ENCODE measurements around the gene TTF2.

The TTF2 gene

DNA sequence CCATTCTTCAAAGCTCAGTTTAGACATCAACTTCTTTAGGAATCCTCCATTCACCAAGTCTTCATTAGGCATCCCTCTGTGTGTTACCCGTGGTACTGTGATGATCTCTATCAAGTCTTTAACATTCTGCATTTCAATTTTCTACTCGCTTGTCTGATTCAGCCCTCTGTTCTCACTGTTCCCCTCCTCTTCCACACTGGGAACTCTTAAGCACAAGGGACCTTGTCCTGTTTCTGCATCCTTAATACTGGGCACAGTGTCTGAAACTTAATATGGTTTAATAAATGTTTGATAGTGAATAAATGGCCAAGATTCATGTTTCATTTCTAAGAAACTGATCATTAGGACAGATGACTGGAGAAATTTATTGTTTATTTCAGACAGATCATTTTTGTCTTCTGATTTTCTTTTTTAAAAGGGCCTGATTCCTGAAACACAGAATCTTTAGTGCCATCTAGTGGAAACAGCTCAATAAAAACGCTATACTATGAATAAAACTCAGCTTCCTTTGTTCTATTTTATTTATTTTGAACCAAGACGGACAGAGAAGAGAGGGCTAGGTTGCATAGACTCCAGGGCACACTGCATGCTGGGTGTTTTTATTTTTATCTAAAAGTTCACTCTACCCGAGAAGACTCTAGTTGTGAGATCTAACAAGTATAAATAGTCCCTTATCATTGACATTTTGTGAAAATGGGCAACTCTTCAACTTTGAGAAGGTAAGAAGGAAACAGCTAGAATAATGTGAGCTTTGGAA, 68.4 kb downstream of the TTF2 start:
- Histone ChIP-seq H3K9me3 (ENCODE audit: control insufficient read depth, low read length) (no peaks in the 10 kb centered on the region), H3K36me3 (ENCODE audit: control insufficient read depth, insufficient read depth, low read length) (no peaks in the 10 kb centered on the region), H3K9ac (ENCODE audit: low read length) (no peak overlapping the region), H3K4me3 (ENCODE audit: low read length) (no peak overlapping the region), H3K4me1 (ENCODE audit: control insufficient read depth, insufficient read depth, low read length) (no peaks in the 10 kb centered on the region), H3K27me3 (ENCODE audit: control insufficient read depth, insufficient read depth, low read length) (no peaks in the 10 kb centered on the region)

DNA sequence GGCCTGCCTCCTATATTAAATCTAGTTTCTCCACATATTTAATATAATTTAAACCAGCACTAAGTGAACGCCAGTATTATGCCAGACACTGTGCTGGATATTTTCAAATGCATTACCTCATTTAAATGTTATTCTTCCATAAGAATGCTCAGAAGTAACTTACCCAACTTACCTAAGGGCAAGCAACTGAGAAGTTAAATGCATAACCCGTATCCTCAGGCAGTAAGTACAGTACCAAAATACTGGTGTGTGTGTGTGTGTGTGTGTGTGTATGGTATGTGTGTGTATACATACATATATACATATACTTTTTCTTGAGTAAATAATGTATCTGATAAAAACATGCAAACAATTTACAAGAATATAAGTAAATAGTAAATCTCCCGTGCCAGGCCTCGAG, 70.4 kb downstream of the TTF2 start:
- Histone ChIP-seq H3K27me3 (ENCODE audit: control insufficient read depth, insufficient read depth, low read length) (no peaks in the 10 kb centered on the region), H3K4me3 (ENCODE audit: low read length) (no peak overlapping the region), H3K4me1 (ENCODE audit: control insufficient read depth, insufficient read depth, low read length) (no peaks in the 10 kb centered on the region), H3K9me3 (ENCODE audit: control insufficient read depth, low read length) (no peaks in the 10 kb centered on the region), H3K36me3 (ENCODE audit: control insufficient read depth, insufficient read depth, low read length) (no peaks in the 10 kb centered on the region), H3K9ac (ENCODE audit: low read length) (no peak overlapping the region)

DNA sequence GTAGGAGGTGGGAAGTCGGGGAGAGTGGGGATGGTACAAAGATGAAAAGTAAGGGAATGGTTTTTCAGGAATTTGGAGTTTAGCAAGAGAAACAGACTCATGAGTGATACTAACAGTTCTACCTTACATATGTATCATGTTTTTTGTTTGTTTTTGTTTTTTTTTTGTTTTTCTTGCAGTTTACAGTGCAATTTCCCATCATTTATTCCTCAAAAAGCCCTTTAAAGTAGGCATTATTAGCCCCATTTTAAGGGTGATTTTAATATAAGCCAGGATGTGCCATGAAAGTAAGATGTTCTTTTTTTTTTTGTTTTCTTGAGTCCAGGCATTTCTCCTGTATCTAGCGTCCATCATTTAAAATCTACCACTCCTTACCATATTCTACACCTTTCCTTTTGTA, 75.2 kb downstream of the TTF2 start:
- no peak overlapping the region for H3K4me3 ChIP-seq (ENCODE audit: low read length)
- no peaks in the 10 kb centered on the region for H3K27me3 ChIP-seq (ENCODE audit: control insufficient read depth, insufficient read depth, low read length)
- no peaks in the 10 kb centered on the region for H3K9me3 ChIP-seq (ENCODE audit: control insufficient read depth, low read length)
- no peaks in the 10 kb centered on the region for H3K4me1 ChIP-seq (ENCODE audit: control insufficient read depth, insufficient read depth, low read length)
- no peaks in the 10 kb centered on the region for H3K36me3 ChIP-seq (ENCODE audit: control insufficient read depth, insufficient read depth, low read length)
- no peak overlapping the region for H3K9ac ChIP-seq (ENCODE audit: low read length)

DNA sequence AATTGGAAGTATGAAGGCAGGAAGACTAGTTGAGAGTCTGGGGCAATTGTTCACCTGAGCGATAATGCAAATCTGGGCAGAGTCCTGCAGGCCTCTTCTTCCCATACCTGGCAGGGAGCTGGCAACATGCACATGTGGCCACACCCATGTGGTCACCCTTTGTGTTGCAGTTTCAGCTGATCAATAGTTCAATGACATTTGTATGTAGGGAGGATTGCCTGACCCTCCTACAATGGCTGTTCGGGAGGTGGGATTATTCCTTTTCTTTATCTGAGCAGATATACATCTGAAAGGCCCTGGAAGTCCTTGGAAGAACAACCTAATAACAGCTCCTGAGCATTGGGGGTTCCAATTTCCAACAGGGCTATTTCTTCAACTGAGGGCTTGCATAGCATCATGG, 76.6 kb downstream of the TTF2 start:
- no peaks in the 10 kb centered on the region for H3K4me1 ChIP-seq (ENCODE audit: control insufficient read depth, insufficient read depth, low read length)
- no peaks in the 10 kb centered on the region for H3K9me3 ChIP-seq (ENCODE audit: control insufficient read depth, low read length)
- no peak overlapping the region for H3K4me3 ChIP-seq (ENCODE audit: low read length)
- H3K9ac ChIP-seq (ENCODE audit: low read length) = no peak overlapping the region
- no peaks in the 10 kb centered on the region for H3K27me3 ChIP-seq (ENCODE audit: control insufficient read depth, insufficient read depth, low read length)
- H3K36me3 ChIP-seq (ENCODE audit: control insufficient read depth, insufficient read depth, low read length) = no peaks in the 10 kb centered on the region

DNA sequence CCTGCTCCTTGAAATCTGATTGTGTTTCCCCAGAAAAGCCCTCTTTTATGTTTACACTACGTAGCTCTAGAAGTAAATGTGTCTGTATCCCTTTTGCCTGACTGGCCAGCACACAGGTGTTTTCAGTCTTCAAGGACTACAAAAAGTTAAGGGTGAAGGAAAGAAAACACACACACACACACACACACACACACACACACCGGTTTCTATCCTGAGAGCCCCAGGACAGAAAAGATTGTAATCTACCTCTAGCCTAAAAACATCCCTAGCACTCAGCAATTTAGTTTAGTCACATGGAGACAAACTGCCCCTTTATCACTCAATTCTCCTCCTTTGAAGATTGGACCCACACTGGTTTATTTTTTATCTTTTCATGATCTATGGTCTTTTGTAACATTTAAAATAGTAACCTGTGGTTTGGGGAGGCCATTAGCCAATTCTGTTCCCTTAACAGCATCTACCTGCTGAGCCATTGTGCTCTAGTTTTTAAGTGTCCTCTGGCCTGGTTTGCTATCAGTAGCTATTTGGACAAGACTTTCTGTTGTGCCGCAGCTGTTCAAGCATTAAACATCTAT, 77.2 kb downstream of the TTF2 start:
- no peaks in the 10 kb centered on the region for H3K9me3 ChIP-seq (ENCODE audit: control insufficient read depth, low read length)
- no peaks in the 10 kb centered on the region for H3K27me3 ChIP-seq (ENCODE audit: control insufficient read depth, insufficient read depth, low read length)
- H3K36me3 ChIP-seq (ENCODE audit: control insufficient read depth, insufficient read depth, low read length) = no peaks in the 10 kb centered on the region
- no peak overlapping the region for H3K9ac ChIP-seq (ENCODE audit: low read length)
- H3K4me1 ChIP-seq (ENCODE audit: control insufficient read depth, insufficient read depth, low read length) = no peaks in the 10 kb centered on the region
- no peak overlapping the region for H3K4me3 ChIP-seq (ENCODE audit: low read length)

DNA sequence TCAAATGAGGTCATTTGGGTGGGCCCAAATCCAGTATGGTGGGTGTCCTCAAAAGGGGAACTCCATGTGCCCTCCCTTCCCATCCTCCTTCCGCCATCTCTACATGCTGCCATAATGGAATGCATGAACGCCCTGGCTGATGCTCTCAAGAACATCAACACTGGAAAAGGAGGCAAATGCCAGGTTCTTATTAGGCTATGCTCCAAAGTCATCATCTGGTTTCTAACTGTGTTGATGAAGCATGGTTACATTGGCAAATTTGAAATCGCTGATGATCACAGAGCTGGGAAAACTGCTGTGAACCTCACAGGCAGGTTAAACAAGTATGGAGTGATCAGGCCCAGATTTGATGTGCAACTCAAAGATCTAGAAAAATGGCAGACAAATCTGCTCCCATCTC, 78.0 kb downstream of the TTF2 start:
- no peaks in the 10 kb centered on the region for H3K36me3 ChIP-seq (ENCODE audit: control insufficient read depth, insufficient read depth, low read length)
- H3K4me3 ChIP-seq (ENCODE audit: low read length) = no peak overlapping the region
- H3K27me3 ChIP-seq (ENCODE audit: control insufficient read depth, insufficient read depth, low read length) = no peaks in the 10 kb centered on the region
- H3K9ac ChIP-seq (ENCODE audit: low read length) = no peak overlapping the region
- H3K9me3 ChIP-seq (ENCODE audit: control insufficient read depth, low read length) = no peaks in the 10 kb centered on the region
- peaks cover 2% of the 10 kb centered on the region for H3K4me1 ChIP-seq (ENCODE audit: control insufficient read depth, insufficient read depth, low read length)

DNA sequence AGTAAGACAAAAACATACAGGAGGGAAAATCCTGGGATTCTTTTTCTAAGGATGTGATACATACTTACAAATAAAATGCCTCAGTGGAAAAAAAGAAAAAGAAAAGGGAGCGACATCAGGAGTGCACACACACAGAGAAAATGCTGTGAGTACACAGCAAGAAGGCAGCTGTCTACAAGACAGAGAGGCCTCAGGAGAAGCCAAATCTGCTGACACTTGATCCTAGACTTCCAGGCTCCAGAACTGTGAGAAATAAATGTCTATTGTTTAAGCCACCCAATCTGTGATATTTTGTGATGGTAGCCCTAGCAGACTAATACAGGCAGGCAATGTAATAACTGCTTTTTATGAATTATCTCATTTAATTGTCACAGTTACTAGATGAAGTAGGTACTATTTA, 78.4 kb downstream of the TTF2 start:
- Histone ChIP-seq H3K9me3 (ENCODE audit: control insufficient read depth, low read length) (no peaks in the 10 kb centered on the region), H3K9ac (ENCODE audit: low read length) (no peak overlapping the region), H3K4me1 (ENCODE audit: control insufficient read depth, insufficient read depth, low read length) (peaks cover 6% of the 10 kb centered on the region), H3K4me3 (ENCODE audit: low read length) (no peak overlapping the region), H3K36me3 (ENCODE audit: control insufficient read depth, insufficient read depth, low read length) (no peaks in the 10 kb centered on the region), H3K27me3 (ENCODE audit: control insufficient read depth, insufficient read depth, low read length) (no peaks in the 10 kb centered on the region)

DNA sequence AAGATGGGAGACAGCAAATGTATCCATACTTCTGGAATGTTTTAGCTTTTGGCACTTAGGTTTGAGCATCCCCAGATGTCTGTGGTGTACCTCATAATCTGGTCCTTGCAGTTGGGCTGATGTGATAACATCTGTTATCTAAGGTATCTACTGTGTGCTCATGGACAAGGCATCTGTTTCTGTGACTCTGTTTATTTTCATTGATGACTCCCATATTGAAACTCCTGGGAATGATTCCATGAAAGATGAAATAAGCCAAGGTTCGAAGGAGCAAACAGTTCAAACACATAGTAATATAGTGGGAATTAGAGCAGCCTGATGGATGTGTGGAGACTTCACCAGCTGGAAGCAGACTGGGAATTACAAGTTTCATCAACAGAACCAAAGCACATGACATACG, 82.1 kb downstream of the TTF2 start:
- Histone ChIP-seq H3K9ac (ENCODE audit: low read length) (no peak overlapping the region), H3K9me3 (ENCODE audit: control insufficient read depth, low read length) (no peaks in the 10 kb centered on the region), H3K4me1 (ENCODE audit: control insufficient read depth, insufficient read depth, low read length) (peaks cover 7% of the 10 kb centered on the region), H3K27me3 (ENCODE audit: control insufficient read depth, insufficient read depth, low read length) (no peaks in the 10 kb centered on the region), H3K4me3 (ENCODE audit: low read length) (no peak overlapping the region), H3K36me3 (ENCODE audit: control insufficient read depth, insufficient read depth, low read length) (no peaks in the 10 kb centered on the region)

DNA sequence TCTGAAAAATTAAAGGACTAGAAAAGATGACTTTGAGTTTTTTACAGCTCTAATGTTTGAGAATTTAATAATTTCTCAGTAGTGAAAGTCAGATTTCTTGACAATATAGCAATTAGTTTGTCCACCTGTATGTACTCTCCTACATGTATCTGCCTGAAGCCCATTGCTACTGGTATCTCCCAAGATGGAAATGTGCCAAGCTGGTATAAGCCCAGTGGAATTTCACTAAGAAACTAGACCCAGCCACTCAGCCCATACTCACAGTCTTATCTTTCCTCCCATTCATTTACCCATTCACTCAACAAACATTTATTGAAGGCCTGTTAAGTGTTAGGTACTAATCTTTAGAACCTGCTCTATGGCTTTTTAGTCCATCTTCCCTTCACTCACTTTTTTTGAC, 83.0 kb downstream of the TTF2 start:
- Histone ChIP-seq H3K9ac (ENCODE audit: low read length) (no peak overlapping the region), H3K27me3 (ENCODE audit: control insufficient read depth, insufficient read depth, low read length) (no peaks in the 10 kb centered on the region), H3K36me3 (ENCODE audit: control insufficient read depth, insufficient read depth, low read length) (no peaks in the 10 kb centered on the region), H3K9me3 (ENCODE audit: control insufficient read depth, low read length) (no peaks in the 10 kb centered on the region), H3K4me1 (ENCODE audit: control insufficient read depth, insufficient read depth, low read length) (peaks cover 11% of the 10 kb centered on the region), H3K4me3 (ENCODE audit: low read length) (no peak overlapping the region)

DNA sequence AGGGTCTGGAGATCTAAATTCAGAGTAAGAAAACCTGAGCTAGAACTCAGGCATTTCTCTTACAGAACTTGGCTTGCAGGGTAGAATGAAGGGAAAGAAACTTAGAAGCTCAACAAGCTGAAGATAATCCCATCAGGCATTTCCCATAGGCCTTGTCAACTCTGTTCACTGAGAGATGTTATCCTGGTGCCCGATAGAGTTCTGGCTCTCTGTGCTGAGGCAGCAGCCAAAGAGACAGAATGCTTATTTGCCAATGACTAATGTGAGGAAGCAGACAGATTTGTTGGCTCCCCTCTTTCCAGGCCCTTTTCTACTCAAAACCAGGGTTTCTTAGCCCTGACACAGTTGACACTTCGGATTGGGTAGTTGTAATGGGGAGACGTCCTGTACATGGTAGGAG, 83.7 kb downstream of the TTF2 start:
- Histone ChIP-seq H3K9me3 (ENCODE audit: control insufficient read depth, low read length) (no peaks in the 10 kb centered on the region), H3K9ac (ENCODE audit: low read length) (no peak overlapping the region), H3K27me3 (ENCODE audit: control insufficient read depth, insufficient read depth, low read length) (no peaks in the 10 kb centered on the region), H3K4me3 (ENCODE audit: low read length) (no peak overlapping the region), H3K36me3 (ENCODE audit: control insufficient read depth, insufficient read depth, low read length) (no peaks in the 10 kb centered on the region), H3K4me1 (ENCODE audit: control insufficient read depth, insufficient read depth, low read length) (peaks cover 11% of the 10 kb centered on the region)

DNA sequence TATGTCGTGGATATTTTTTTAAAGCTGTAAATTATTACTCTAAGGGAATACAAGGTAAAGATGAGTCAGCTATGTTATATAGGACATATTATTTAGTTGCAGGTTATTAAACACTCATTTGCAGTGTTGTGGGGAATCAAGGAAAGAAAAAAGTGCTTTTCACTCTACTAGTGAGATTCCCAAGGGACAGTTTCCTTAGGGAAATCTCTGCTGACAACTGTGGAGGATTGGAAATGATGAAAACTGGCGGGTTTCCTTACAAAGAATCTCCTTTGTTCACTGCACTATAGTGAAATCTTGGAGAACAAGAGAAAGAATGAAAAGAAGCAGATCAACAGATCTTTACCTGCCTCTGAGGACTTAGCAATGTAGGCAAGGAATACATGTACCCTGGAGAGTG, 85.9 kb downstream of the TTF2 start:
- H3K4me1 ChIP-seq (ENCODE audit: control insufficient read depth, insufficient read depth, low read length) = peaks cover 11% of the 10 kb centered on the region
- H3K27me3 ChIP-seq (ENCODE audit: control insufficient read depth, insufficient read depth, low read length) = no peaks in the 10 kb centered on the region
- H3K36me3 ChIP-seq (ENCODE audit: control insufficient read depth, insufficient read depth, low read length) = no peaks in the 10 kb centered on the region
- no peak overlapping the region for H3K4me3 ChIP-seq (ENCODE audit: low read length)
- no peak overlapping the region for H3K9ac ChIP-seq (ENCODE audit: low read length)
- H3K9me3 ChIP-seq (ENCODE audit: control insufficient read depth, low read length) = no peaks in the 10 kb centered on the region

DNA sequence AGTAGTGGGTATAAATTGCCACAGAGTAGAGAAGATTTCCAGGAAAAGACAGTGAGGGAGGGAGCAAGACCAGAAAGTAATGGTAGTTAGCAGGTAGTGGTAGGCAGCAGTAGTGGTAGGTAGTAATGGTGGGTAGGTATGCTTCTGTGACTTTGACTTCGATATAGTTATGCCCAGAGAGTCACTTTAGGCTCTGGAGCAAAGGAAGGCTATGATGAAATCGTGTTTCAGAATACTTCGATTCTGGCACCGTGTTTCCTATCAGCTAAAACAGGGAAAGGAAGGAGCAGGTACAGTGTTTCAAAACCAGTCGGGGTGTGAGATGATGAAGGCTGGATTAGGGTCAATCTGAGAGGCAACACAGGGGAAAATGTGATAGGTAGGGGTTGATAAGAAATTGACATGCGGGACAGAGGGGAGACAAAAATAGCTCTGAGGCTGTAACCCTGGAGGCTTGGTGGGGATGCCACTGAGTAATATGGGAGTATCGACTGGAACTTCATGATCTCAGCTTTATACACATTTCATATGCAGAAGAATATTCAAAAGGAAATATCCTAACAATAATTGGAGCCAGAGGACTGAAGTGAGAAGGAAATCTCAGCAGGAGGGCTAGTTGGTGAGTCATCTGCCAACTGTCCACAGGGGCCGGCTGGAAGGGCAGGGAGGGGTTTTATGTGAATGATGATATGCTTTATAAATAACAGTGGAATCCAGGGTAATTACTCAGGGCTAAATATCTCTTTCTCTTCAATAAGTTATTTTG, 86.6 kb downstream of the TTF2 start:
- no peaks in the 10 kb centered on the region for H3K27me3 ChIP-seq (ENCODE audit: control insufficient read depth, insufficient read depth, low read length)
- peaks cover 11% of the 10 kb centered on the region for H3K4me1 ChIP-seq (ENCODE audit: control insufficient read depth, insufficient read depth, low read length)
- no peak overlapping the region for H3K9ac ChIP-seq (ENCODE audit: low read length)
- H3K36me3 ChIP-seq (ENCODE audit: control insufficient read depth, insufficient read depth, low read length) = no peaks in the 10 kb centered on the region
- H3K4me3 ChIP-seq (ENCODE audit: low read length) = no peak overlapping the region
- no peaks in the 10 kb centered on the region for H3K9me3 ChIP-seq (ENCODE audit: control insufficient read depth, low read length)

Data from mucosa of stomach (tissue), 1 donor.